Fibroblast of mammary gland (primary cell): ENCODE measurements around the gene ZNF335.
"Not testable (repeated sequence)": the region's sequence is repeated elsewhere in the genome, so short reads cannot be mapped to it uniquely, and the experiment has no call there.

Source experiments
- DNase-seq: peaks from one replicate; pipeline ENCODE4 v3.0.0-alpha.2; 2010; ENCODE audit warnings: low read depth
- H3K4me3 ChIP-seq: 2 replicates; pipeline ENCODE4 v1.5.1; 2011; ENCODE audit warnings: low read depth, mild to moderate bottlenecking, low read length, moderate library complexity; ENCODE audit not compliant: control insufficient read depth
- TF ChIP-seq, protein P1 (sequence below): conservative IDR thresholded peaks from 2 replicates; pipeline ENCODE4 v1.5.1; 2011; ENCODE audit warnings: low read depth, low read length, inconsistent platforms; ENCODE audit not compliant: control insufficient read depth, insufficient read depth

The ZNF335 gene

DNA sequence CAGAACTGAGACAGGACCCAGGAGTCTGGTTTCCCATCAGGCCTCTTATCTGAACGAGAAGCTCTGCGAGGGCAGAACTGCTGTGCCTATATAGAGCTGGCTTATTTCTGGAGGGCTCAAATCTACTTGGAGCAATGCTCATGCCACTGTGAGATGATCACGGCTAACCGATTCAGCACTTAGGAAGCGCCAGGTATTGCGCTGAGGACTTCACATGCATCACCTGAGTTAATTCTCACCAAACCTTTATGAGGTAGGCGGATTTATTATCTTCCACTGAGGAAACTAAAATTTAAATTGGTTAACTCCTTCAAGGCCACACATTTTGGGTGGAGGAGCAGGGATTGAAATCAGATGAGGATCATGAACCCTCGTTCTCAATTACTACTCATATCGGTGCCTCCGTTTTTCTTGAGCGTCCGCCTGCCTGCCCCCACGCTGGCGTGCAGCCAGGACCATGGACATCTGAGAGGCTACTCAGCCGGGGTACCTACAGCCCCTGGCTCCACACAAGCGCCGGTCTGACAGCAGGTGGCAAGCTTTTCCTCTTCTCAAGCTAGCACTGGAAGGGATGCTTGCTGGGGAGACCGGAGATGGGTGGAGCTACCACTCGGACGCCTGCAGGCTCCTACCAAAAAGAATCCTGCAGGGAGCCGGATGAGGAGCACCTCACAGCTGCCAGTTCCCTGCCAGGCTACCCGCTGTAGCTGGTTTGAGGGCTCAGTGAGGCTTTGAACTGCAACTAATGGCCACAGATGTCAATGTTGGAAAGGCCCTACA lies 38.5 kb downstream of the ZNF335 start:
- TF ChIP-seq, protein P1, sequence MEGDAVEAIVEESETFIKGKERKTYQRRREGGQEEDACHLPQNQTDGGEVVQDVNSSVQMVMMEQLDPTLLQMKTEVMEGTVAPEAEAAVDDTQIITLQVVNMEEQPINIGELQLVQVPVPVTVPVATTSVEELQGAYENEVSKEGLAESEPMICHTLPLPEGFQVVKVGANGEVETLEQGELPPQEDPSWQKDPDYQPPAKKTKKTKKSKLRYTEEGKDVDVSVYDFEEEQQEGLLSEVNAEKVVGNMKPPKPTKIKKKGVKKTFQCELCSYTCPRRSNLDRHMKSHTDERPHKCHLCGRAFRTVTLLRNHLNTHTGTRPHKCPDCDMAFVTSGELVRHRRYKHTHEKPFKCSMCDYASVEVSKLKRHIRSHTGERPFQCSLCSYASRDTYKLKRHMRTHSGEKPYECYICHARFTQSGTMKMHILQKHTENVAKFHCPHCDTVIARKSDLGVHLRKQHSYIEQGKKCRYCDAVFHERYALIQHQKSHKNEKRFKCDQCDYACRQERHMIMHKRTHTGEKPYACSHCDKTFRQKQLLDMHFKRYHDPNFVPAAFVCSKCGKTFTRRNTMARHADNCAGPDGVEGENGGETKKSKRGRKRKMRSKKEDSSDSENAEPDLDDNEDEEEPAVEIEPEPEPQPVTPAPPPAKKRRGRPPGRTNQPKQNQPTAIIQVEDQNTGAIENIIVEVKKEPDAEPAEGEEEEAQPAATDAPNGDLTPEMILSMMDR: peak; percentile 29
- H3K4me3 ChIP-seq: peak overlapping the region; percentile 91
- peak; percentile 75 for DNase-seq

DNA sequence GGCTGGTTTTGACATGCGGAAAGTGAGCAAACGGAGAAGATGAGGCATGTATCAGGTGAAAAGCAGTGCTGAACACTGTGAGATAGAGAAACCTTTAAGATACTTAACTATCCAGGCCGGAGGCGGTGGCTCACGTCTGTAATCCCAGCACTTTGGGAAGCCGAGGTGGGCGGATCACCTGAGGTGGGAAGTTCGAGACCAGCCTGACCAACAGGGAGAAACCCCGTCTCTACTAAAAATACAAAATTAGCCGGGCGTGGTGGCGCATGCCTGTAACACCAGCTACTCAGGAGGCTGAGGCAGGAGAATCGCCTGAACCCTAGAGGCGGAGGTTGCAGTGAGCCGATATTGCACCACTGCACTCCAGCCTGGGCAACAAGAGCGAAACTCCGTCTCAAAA lies 40.3 kb downstream of the ZNF335 start:
- DNase-seq, H3K4me3 ChIP-seq: not testable (repeated sequence)

DNA sequence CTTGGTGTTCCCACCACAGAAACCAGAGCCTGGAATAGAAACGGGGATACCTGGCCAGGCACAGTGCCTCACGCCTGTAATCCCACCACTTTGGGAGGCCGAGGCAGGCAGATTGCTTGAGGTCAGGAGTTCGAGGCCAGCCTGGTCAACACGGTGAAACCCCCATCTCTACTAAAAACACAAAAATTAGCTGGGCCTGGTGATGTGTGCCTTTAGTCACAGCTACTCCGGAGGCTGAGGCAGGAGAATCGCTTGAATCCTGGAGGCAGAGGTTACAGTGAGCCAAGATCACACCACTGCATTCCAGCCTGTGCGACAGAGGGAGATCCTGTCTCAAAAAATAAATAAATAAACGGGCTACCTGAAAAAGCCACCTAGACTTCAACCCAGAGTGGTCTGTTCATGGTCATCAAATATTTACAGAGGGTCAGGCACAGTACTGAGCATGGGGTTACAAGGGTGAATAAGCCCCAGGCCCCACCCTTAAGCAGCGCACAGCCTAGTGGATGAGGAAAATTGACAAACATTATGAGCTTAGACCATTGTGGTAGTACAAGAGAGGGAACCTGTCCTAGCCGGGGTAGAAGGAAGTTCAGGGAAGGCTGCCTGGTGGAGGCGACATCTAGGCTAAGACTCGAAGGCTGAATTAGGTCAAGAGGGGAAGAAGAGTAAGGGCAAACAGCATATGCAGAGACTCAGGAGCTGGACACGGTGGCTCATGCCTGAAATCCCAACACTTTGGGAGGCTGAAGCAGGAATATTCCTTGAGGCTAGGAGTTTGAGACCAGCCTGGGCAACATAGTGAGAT lies 44.7 kb downstream of the ZNF335 start:
- no peak overlapping the region for H3K4me3 ChIP-seq
- no peak for DNase-seq
- TF ChIP-seq, protein P1: no peak

DNA sequence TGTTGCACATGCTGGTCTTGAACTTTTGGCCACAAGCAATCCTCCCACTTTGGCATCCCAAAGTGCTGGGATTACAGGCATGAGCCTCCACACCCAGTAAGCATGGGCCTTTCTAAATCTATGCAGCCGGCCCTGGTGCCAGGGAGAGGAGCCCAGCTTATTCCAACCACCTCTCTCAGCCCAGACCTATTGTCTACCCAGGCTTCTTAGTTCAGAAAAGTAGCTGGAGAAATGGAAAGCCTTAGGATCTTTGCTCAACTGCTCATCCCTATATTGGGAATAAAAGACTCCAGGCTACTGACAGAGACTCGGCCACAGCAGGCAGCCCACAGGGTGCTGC lies 45.3 kb downstream of the ZNF335 start:
- DNase-seq: no peak
- H3K4me3 ChIP-seq: no peak overlapping the region
- TF ChIP-seq, protein P1: no peak

DNA sequence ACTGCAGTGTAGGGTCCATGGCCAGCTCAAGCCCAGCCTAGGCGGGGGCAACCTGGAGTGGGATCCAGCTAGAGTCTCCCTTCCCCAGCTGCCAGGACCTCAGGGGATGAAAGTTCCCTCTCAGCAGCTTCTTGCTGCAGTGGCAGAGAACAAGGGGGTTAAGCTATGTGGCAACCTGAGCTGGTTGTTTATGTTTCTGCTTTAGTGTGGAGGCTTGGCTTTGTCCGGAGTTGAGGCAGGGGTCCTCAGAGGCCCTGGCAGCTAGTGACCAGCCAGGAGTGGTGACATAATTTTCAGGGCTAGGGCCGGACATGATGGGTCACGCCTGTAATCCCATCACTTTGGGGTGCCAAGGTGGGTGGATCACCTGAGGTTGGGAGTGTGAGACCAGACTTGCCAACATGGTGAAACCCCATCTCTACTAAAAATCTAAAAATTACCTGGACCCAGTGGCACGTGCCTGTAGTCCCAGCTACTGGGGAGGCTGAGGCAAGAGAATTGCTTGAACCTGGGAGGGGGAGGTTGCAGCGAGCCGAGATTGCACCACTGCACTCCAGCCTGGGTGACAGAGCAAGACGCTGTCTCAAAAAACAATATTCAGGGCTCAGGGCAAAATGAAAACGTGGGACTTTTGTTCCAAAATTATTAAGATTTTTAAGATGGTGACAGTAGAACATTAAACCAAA lies 46.0 kb downstream of the ZNF335 start:
- TF ChIP-seq, protein P1: no peak
- DNase-seq: no peak
- no peak overlapping the region for H3K4me3 ChIP-seq

DNA sequence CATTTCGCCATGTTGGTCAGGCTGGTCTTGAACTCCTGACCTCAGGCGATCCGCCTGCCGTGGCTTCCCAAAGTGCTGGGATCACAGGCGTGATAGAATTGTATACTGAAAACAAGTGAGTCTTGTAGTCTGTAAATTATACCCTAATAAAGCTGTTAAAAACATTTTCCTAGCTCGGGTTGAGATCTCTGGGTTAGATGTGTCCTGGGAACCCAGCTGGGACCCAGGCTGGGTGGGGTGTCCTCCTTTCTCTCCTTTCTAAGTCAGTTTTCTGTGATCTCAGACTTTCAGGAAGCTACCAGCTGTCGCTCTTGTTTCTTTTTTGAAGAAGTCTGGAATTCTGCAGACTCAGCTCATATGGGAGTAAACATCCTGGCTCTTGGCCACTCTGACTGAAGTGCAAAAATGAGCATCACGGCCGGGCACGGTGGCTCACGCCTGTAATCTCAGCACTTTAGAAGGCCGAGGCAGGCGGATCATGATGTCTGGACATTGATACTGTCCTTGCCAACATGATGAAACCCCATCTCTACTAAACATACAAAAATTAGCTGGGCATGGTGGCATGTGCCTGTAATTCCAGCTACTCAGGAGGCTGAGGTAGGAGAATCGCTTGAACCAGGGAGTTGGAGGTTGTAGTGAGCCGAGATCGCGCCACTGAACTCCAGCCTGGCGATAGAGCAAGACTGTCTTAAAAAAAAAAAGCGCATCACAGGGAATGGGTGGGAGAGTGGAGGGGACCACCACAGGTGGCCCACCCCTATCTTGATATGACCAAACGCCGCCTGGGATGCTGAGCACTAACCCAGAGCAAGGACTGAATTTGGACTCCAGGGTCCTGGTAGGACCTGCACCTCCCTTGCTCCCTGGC lies 47.4 kb downstream of the ZNF335 start:
- no peak overlapping the region for H3K4me3 ChIP-seq
- DNase-seq: peak; percentile 52
- TF ChIP-seq, protein P1: no peak
